ENCODE results near the gene NYAP1.
"Not testable (repeated sequence)": the region's sequence is repeated elsewhere in the genome, so short reads cannot be mapped to it uniquely, and the experiment has no call there.

Gene NYAP1

GRCh38 chr7:100483090-100483721, 521 bp upstream of the NYAP1 start:
- no peak for DNase-seq (ENCODE audit: low spot score)

GRCh38 chr7:100484673-100485045, 932 bp downstream of the NYAP1 start:
- DNase-seq (ENCODE audit: low spot score) = no peak

GRCh38 chr7:100485471-100485876, 1.7 kb downstream of the NYAP1 start:
- DNase-seq (ENCODE audit: low spot score) = no peak

- DNase-seq (ENCODE audit: low spot score) = no peak
Measured at GRCh38 chr7:100486111-100486636, 2.4 kb downstream of the NYAP1 start.

- no peak for DNase-seq (ENCODE audit: low spot score)
Measured at GRCh38 chr7:100486753-100487446, 3.2 kb downstream of the NYAP1 start.

- DNase-seq (ENCODE audit: low spot score) = no peak
Measured at GRCh38 chr7:100488333-100489095, 4.8 kb downstream of the NYAP1 start.

GRCh38 chr7:100489121-100489520, 5.4 kb downstream of the NYAP1 start:
- DNase-seq (ENCODE audit: low spot score) = no peak

- DNase-seq (ENCODE audit: low spot score) = peak; percentile 52
Measured at GRCh38 chr7:100489824-100490223, 6.1 kb downstream of the NYAP1 start.

- no peak for DNase-seq (ENCODE audit: low spot score)
Measured at GRCh38 chr7:100490483-100491191, 6.9 kb downstream of the NYAP1 start.

GRCh38 chr7:100491192-100491578, 7.5 kb downstream of the NYAP1 start:
- DNase-seq (ENCODE audit: low spot score) = no peak

GRCh38 chr7:100492738-100493475, 9.2 kb downstream of the NYAP1 start:
- DNase-seq (ENCODE audit: low spot score) = no peak

- no peak for DNase-seq (ENCODE audit: low spot score)
Measured at GRCh38 chr7:100493476-100494264, 9.9 kb downstream of the NYAP1 start.

- DNase-seq (ENCODE audit: low spot score) = no peak
Measured at GRCh38 chr7:100496509-100496908, 12.8 kb downstream of the NYAP1 start.

GRCh38 chr7:100500743-100501142, 17.0 kb downstream of the NYAP1 start:
- not testable (repeated sequence) for DNase-seq (ENCODE audit: low spot score)

- DNase-seq (ENCODE audit: low spot score) = not testable (repeated sequence)
Measured at GRCh38 chr7:100504031-100504430, 20.3 kb downstream of the NYAP1 start.

GRCh38 chr7:100504887-100505611, 21.3 kb downstream of the NYAP1 start:
- DNase-seq (ENCODE audit: low spot score) = no peak

GRCh38 chr7:100506356-100506923, 22.7 kb downstream of the NYAP1 start:
- DNase-seq (ENCODE audit: low spot score) = no peak

GRCh38 chr7:100509231-100509630, 25.5 kb downstream of the NYAP1 start:
- no peak for DNase-seq (ENCODE audit: low spot score)

- DNase-seq (ENCODE audit: low spot score) = no peak
Measured at GRCh38 chr7:100510437-100511239, 26.9 kb downstream of the NYAP1 start.

Data from kidney capillary endothelial cell (primary cell).